Measurements from ENCODE around the gene SLC9A7.
"Not testable (repeated sequence)": the region's sequence is repeated elsewhere in the genome, so short reads cannot be mapped to it uniquely, and the experiment has no call there.

The SLC9A7 gene

GRCh38 chrX:46754036-46754435 lies 4.9 kb downstream of the SLC9A7 start:
- DNase-seq, result no peak

GRCh38 chrX:46750889-46751288 lies 8.0 kb downstream of the SLC9A7 start:
- DNase-seq, result no peak

- no peak for DNase-seq
Measured at GRCh38 chrX:46744009-46744408, 14.9 kb downstream of the SLC9A7 start.

- DNase-seq, result no peak
Measured at GRCh38 chrX:46743046-46743445, 15.9 kb downstream of the SLC9A7 start.

GRCh38 chrX:46739736-46740135 lies 19.2 kb downstream of the SLC9A7 start:
- DNase-seq, result no peak

- DNase-seq, result no peak
Measured at GRCh38 chrX:46737462-46737861, 21.5 kb downstream of the SLC9A7 start.

GRCh38 chrX:46737041-46737440 lies 21.9 kb downstream of the SLC9A7 start:
- no peak for DNase-seq

GRCh38 chrX:46735622-46736021 lies 23.3 kb downstream of the SLC9A7 start:
- no peak for DNase-seq

- DNase-seq, result no peak
Measured at GRCh38 chrX:46733226-46733625, 25.7 kb downstream of the SLC9A7 start.

GRCh38 chrX:46730765-46731164 lies 28.2 kb downstream of the SLC9A7 start:
- no peak for DNase-seq

- DNase-seq, result no peak
Measured at GRCh38 chrX:46727441-46727840, 31.5 kb downstream of the SLC9A7 start.

- not testable (repeated sequence) for DNase-seq
Measured at GRCh38 chrX:46723569-46723927, 35.4 kb downstream of the SLC9A7 start.

- DNase-seq, result no peak
Measured at GRCh38 chrX:46722742-46723568, 36.0 kb downstream of the SLC9A7 start.

- DNase-seq, result no peak
Measured at GRCh38 chrX:46716796-46717195, 42.1 kb downstream of the SLC9A7 start.

- DNase-seq, result no peak
Measured at GRCh38 chrX:46715997-46716396, 42.9 kb downstream of the SLC9A7 start.

- peak; percentile 18 for DNase-seq
Measured at GRCh38 chrX:46715530-46715929, 43.4 kb downstream of the SLC9A7 start.

- no peak for DNase-seq
Measured at GRCh38 chrX:46713672-46714490, 45.0 kb downstream of the SLC9A7 start.

GRCh38 chrX:46712764-46713163 lies 46.2 kb downstream of the SLC9A7 start:
- no peak for DNase-seq

- DNase-seq, result peak; percentile 25
Measured at GRCh38 chrX:46710927-46711623, 47.8 kb downstream of the SLC9A7 start.

GRCh38 chrX:46710425-46710824 lies 48.5 kb downstream of the SLC9A7 start:
- no peak for DNase-seq

GRCh38 chrX:46707274-46707965 lies 51.5 kb downstream of the SLC9A7 start:
- no peak for DNase-seq

GRCh38 chrX:46704767-46705386 lies 54.0 kb downstream of the SLC9A7 start:
- peak; percentile 79 for DNase-seq

All from activated CD4-positive, alpha-beta T cell treated with anti-CD3 and anti-CD28 coated beads, Interleukin-2, Interleukin-6, amounts not matched to agents 100 ng/mL and 50 ng/mL, durations not matched to agents 16 hours and 8 hours (primary cell).